KMS-11 (cell line): Measurements from ENCODE around the gene POLE3.

Experiments used
- H2AFZ ChIP-seq: fragments of 200-600 bp; sonication (generic); 2 replicates; pipeline ENCODE4 v1.6.1; 2016; ENCODE audit warnings: antibody characterized with exemption, mixed run types, low read depth
- H3K27ac ChIP-seq: fragments of 200-600 bp; sonication (generic); 2 replicates; pipeline ENCODE4 v1.6.1; 2016; ENCODE audit warnings: mild to moderate bottlenecking, mixed run types
- H3K27me3 ChIP-seq: fragments of 200-600 bp; sonication (generic); 2 replicates; pipeline ENCODE4 v1.6.1; 2017; ENCODE audit warnings: mild to moderate bottlenecking, low read depth, mixed run types, moderate library complexity; ENCODE audit not compliant: insufficient read depth
- H3K36me3 ChIP-seq: fragments of 200-600 bp; sonication (generic); 2 replicates; pipeline ENCODE4 v1.6.1; 2017; ENCODE audit warnings: mild to moderate bottlenecking, mixed run types; ENCODE audit not compliant: insufficient read depth
- H3K4me1 ChIP-seq: fragments of 200-600 bp; sonication (generic); 2 replicates; pipeline ENCODE4 v1.6.1; 2016; ENCODE audit warnings: mild to moderate bottlenecking, low read depth, mixed run types; ENCODE audit not compliant: poor library complexity, severe bottlenecking
- H3K4me2 ChIP-seq: fragments of 200-600 bp; sonication (generic); 2 replicates; pipeline ENCODE4 v1.7.0; 2016; ENCODE audit warnings: mild to moderate bottlenecking, mixed run types
- H3K4me3 ChIP-seq: fragments of 200-600 bp; sonication (generic); IDR thresholded peaks from 2 replicates; pipeline ENCODE4 v1.6.1; 2017; ENCODE audit warnings: low read depth, low read length, mixed read lengths; ENCODE audit not compliant: insufficient read depth
- H3K79me2 ChIP-seq: fragments of 200-600 bp; sonication (generic); 2 replicates; pipeline ENCODE4 v1.6.1; 2016; ENCODE audit warnings: low read depth, mixed run types; ENCODE audit not compliant: insufficient read depth
- H3K9ac ChIP-seq: fragments of 200-600 bp; sonication (generic); 2 replicates; pipeline ENCODE4 v1.6.1; 2016; ENCODE audit warnings: mild to moderate bottlenecking, mixed run types
- H4K20me1 ChIP-seq: fragments of 200-600 bp; sonication (generic); 2 replicates; pipeline ENCODE4 v1.6.1; 2016; ENCODE audit warnings: mild to moderate bottlenecking, mixed run types; ENCODE audit not compliant: insufficient read depth
- CTCF ChIP-seq: fragments of 200-600 bp; sonication (generic); conservative IDR thresholded peaks from 2 replicates; pipeline ENCODE4 v1.6.1; 2017; ENCODE audit warnings: low read depth, mild to moderate bottlenecking, antibody characterized with exemption, low read length, moderate library complexity, mixed read lengths

POLE3 gene

GRCh38 chr9:113373256-113373655 is 37.2 kb downstream of the POLE3 start:
- H3K27me3 ChIP-seq: no peaks in the 10 kb centered on the region
- H3K9ac ChIP-seq: no peak overlapping the region
- peaks cover 7% of the 10 kb centered on the region; the same call in 1 of the 2 replicates for H3K79me2 ChIP-seq
- no peak overlapping the region for H3K4me2 ChIP-seq
- no peak overlapping the region for H3K4me3 ChIP-seq
- H3K27ac ChIP-seq: no peak overlapping the region
- H4K20me1 ChIP-seq: no peaks in the 10 kb centered on the region
- no peaks in the 10 kb centered on the region for H3K36me3 ChIP-seq
- H3K4me1 ChIP-seq: peaks cover 13% of the 10 kb centered on the region
- TF ChIP-seq CTCF: no peak
- H2AFZ ChIP-seq: no peak overlapping the region

GRCh38 chr9:113372059-113372458 is 38.4 kb downstream of the POLE3 start:
- Histone ChIP-seq H4K20me1 (no peaks in the 10 kb centered on the region), H3K4me3 (no peak overlapping the region), H2AFZ (no peak overlapping the region), H3K79me2 (peaks cover 7% of the 10 kb centered on the region; the same call in 1 of the 2 replicates), H3K9ac (no peak overlapping the region), H3K4me1 (peaks cover 8% of the 10 kb centered on the region), H3K27me3 (no peaks in the 10 kb centered on the region), H3K4me2 (no peak overlapping the region), H3K36me3 (no peaks in the 10 kb centered on the region), H3K27ac (no peak overlapping the region)
- TF ChIP-seq CTCF: no peak

- H3K9ac ChIP-seq: no peak overlapping the region
- H3K27me3 ChIP-seq: no peaks in the 10 kb centered on the region
- no peak overlapping the region for H3K27ac ChIP-seq
- no peak overlapping the region for H3K4me2 ChIP-seq
- no peaks in the 10 kb centered on the region for H4K20me1 ChIP-seq
- peaks cover 7% of the 10 kb centered on the region; the same call in 1 of the 2 replicates for H3K79me2 ChIP-seq
- peaks cover 8% of the 10 kb centered on the region for H3K4me1 ChIP-seq
- H3K4me3 ChIP-seq: no peak overlapping the region
- TF ChIP-seq CTCF: no peak
- H2AFZ ChIP-seq: no peak overlapping the region
- no peaks in the 10 kb centered on the region for H3K36me3 ChIP-seq
These were observed 39.6 kb downstream of the POLE3 start for GRCh38 chr9:113370806-113371325.

GRCh38 chr9:113369855-113370140 is 40.7 kb downstream of the POLE3 start:
- no peaks in the 10 kb centered on the region for H3K79me2 ChIP-seq
- H3K9ac ChIP-seq: no peak overlapping the region
- H2AFZ ChIP-seq: no peak overlapping the region
- H3K27ac ChIP-seq: no peak overlapping the region
- no peaks in the 10 kb centered on the region for H3K36me3 ChIP-seq
- H4K20me1 ChIP-seq: no peaks in the 10 kb centered on the region
- H3K4me1 ChIP-seq: no peaks in the 10 kb centered on the region
- H3K4me2 ChIP-seq: no peak overlapping the region
- no peak overlapping the region for H3K4me3 ChIP-seq
- no peaks in the 10 kb centered on the region for H3K27me3 ChIP-seq
- no peak for TF ChIP-seq CTCF
